Hepatic stellate cell (primary cell): ENCODE data around the gene SCRG1.

Source experiments
- DNase-seq: peaks from one replicate; pipeline ENCODE4 v3.0.0; 2011; ENCODE audit warnings: low spot score

SCRG1 gene

DNA sequence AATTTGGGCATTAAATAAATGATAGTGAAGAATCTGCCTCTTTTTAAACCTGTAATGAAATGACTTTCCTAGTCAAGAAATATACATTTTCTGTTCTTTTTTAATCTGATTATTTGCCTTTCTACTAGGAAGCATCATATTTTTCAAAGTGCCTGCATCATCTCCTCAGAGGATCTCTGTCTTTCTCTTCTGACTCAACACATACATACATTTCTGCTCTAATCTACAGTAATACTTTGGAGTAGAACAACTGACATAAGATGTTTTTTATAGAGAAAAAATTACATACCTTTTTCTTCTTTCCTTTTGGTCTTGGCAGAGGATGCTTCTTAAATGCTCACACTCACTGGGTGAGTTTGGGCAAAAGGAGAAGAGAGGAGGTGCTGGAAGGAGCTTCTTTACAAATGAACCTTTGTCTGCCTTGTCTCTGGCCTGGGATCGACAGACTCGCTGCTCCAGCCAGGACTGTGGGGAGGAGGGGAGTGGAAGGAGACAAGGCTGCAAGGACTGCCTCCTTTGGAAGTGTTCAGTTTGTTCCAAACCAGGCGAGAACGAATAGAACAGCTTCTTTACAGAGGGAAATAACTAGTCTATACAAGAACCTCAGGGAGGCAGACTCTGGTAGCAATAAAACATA lies at the start of gene SCRG1:
SCRG1 (minus strand) TSS at position 338 of the 637 bp plus-strand sequence. CDS start 7,702 bp downstream, outside the sequence.
- DNase-seq = no peak

DNA sequence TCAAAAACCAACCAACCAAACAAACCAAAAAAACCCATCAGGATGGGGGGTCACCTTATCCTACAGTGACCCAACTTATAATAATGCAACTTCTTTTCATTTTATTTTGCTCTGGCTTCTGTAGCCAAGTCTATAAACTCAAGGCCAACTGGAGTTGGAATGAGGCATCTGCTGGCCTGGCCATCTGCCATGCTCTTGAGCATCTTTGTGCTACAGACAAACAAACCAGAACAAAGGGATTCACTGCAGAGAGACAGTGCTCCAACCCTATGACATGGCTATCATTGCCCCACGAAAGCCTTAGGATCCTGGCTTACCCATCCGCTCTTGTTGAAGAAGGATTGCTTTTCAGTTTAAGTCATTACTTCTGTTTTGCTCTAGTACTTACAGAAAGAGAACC lies 49.2 kb upstream of the SCRG1 start:
- DNase-seq = no peak

DNA sequence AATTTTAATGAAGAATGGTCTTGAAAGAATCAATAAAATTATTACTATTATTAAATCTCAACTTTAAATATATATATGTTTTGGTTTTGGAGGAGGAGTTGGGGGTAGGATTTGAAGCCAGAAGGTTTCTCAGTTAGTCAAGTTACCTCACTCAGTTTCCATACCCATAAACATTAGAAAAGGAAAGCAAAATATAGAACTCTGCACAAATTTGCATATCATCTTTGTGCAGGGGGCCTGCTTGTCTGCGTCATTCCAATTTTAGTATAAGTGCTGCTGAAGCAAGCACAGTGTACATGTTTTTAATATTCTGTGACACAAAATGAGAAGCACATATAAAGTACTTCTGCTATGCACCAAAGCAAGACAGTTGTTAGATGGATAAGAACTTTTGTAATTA lies 47.5 kb upstream of the SCRG1 start:
- DNase-seq = no peak

DNA sequence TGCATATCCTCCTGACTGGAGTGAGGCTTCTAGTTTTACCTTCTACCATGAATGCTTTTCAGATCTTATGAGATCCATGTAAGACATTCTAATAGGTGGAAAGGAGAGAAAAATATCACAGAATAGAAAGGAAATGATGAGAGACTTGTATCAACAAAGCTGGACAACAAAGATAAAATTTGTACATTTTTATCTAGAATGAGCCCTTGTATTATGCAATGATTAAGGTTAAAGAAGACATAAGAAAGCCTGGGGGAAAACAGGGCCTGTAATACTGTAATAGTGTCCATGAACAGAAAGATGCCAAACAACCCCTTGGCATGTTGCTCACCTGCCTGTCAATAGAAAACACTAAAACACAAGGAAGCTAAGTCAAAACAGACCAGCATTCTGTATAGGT lies 44.2 kb upstream of the SCRG1 start:
- DNase-seq = no peak

DNA sequence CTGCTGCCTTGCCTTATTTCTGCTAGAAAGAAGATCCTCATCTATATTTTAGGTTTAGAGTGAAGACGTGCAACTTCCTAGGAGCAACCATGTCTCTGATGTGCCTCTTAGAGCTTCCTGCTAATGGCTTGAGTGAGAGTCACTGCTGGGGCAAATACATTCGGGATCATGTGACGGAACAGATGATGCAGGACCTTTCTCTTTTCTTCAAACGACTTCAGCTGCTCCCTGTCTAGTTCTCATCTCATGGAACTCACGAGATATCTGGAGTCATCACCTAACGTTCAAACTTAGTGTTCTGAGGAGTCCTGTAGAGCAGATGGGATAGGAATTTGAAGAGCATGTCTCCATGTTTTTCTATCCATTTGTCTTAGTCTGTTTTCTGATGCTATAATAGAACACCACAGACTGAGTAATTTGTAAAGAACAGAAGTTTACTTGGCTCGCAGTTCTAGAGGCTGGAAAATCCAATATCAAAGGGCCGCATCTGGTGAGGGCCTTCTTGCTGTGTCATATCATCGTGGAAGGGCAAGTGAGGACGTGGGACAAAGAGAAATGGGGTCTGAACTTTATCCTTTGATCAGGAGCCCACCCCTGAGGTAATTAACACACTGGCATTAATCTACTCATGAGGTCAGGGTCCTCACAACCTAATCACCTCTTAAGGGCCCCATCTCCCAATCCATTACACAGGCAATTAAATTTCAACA lies 43.5 kb upstream of the SCRG1 start:
- DNase-seq = no peak

DNA sequence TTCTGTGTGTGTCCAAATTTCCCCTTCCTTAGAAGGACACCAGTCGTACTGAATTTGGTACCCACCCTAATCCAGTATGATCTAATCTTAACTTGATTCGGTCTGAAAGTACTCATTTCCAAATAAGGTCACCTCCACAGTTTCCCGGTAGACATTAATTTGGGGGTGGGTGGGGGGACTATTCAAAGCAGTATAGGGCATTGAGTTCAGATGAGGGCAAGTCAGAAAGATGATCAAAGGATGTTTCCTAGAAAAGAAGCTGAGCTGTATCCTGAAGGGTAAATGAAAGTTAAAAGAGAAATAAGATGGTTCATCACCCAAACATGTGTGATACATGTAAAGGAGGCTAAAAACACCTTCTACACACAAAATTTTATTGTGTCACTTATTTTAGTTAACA lies 42.0 kb upstream of the SCRG1 start:
- no peak for DNase-seq

DNA sequence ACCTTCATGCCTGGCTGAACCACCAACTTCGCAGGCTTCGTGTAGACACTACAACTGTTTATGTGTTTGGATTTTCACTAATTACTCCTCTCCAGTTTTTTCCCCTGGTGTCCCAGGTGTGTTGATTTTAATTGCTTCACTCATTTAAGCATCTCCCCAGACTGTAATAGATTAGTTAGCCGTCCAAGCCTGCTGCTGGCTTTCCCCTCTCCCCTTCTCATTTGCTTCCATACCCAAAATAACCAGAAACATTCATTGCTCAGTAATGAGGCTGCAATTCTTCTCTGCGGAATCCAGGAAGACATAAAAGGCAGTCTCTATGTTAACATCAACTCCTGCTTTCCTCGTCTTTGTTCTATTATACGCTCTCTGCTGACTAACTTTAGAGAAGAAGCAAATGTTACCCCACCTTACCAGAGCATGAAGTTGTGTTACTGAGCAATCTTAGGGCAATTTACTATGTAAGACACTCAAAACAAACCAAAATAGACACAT lies 37.9 kb upstream of the SCRG1 start:
- no peak for DNase-seq

DNA sequence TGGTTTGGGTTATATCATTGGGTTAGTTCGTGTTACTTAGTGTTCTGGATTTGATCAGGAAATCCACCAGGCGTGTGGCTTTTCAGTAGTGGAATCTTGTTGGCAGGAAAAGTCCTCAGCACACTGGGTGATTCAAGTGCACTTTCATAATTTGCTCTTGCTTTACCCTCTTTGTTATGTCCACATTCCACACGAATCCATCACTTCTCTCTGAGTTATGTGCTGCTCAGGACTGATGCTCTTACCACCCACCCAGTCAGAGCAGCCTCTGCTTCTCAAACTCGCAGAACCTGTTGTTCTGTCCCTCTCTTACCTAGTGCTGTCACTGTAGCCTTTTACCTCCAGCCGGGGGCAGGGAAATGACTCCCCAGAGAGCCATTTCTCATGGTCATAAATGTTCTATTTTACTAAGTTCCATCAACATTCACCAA lies 37.2 kb upstream of the SCRG1 start:
- peak; percentile 51 for DNase-seq

DNA sequence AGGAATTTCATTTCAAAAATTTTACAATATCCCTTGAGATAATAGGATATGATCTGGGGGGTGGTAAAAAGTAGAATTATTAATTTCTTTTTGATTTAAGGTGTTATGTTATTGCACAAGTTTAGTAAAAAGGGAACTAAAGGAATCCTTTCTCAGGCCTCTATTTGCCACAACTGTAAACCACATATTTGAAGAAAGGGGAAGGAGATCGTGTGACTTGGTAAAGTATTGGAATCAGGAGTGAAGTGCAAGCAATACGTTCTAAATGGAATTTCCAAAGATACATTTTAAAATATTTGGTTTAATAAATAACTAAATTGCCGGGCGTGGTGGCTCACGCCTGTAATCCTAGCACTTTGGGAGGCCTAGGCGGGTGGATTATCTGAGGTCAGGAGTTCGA lies 35.3 kb upstream of the SCRG1 start:
- DNase-seq = no peak

DNA sequence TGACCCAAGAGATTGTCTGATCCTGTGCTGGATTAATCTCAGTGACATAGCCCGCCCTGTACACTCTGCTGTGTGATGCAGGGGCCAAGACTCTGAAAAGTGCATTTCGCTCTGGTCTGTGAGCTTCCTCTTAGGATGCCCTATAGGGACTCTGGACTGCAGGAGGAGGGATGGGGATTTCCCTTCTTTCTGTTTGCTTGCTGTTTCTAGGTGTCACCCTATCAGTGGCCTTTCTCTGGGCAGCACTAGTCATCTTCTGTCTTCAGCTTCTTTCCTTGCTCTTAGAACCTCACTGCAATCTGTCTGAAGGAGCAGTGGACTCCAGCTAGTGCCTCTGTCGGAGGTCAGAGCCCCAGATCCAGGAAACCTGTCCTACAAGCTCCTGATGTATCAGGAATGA lies 34.5 kb upstream of the SCRG1 start:
- DNase-seq = no peak

DNA sequence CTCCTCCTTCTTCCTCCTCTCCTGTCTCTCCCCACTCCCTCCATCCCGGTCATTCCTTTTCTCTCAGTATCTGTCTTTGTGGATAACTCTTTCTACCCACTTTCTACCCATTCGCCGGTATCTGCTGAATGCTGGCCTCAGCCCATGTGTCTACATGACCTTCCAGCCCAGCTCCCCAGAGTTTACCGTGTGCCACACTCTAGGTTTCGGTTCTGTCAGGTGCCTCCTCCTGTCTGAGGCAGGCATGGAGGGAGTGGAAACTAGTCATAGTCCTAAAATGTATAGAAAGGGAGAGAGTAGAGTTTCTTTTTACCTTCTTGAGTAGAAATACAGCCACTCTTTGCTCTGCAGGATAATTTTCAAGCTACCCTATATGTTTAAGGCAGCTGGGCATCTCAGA lies 33.5 kb upstream of the SCRG1 start:
- DNase-seq = no peak

DNA sequence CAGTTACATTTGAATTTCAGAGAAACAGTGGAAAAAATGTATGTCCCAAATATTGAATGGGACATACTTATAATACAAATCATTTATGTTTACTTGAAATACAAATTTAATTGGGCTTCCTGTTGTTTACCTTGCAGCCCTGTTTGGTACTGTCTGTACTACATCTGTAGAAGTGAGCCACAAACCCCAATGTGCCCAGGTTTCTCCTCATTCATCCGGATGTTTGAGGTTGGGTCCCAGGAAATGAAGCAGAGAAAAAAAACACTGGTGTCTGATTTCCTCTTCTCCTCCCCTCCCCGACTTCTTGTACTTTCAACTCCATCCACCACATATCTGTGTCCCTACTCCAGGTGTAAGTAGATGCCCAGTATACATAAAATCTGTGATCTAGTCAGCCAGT lies 27.1 kb upstream of the SCRG1 start:
- no peak for DNase-seq

DNA sequence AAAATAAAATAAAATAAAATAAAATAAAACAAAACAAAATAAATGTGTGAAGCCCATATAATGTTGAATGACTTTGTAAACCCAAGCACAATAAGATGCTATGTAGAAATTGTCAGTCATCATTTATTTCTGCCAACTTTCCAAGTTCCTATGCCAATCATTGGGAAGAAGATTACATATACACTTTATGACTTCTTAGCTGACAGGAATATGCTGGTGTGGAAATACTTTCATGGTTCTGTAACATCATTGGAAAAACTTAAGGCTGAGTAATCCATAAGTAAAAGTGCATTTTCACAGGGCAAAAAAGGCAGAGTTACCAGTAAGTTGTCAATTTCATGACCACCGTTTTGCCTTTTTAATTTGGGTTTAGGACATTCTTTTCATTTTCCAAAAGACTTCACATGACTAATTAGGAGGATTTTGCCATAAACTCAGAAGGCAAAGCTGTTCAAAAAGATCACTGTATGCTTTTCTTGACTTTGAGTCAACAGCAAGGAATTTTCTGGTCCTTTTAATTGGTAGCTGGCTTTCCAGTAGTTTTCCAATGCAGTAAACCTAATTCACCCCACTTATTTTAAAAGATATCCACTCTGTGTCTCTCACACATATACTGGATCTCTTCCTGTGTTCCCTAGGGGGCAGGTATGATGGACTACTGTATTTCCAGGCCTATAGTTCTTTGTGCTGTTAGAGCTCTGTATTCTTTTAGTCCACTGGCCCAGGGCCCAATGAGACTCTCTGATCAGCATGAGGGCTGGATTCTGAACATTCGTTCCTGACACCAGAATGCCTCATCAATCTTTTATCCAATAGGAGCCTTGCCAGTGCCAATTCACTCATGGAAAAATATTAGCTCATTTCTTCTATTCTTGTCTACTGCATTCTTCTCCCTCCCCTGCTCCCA lies 26.2 kb upstream of the SCRG1 start:
- peak; percentile 44 for DNase-seq

DNA sequence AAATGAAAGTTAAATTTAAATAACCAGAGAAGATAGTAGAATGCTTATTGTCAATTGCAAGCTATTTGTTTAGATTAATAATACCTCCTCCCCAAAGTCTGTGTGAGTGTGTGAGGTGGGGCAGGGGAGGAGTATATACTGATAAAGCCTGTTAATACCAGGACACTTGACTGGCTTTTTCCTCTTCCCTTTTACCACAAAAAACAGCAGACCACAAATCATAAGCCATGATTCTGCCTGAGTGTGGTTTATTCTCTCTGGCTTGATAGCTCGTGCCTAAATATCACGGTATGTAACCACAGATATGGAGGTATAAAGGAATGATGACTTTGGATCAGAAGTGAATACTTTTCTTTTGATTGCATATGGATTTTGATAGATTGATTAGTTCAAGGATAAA lies 21.9 kb upstream of the SCRG1 start:
- DNase-seq = no peak

DNA sequence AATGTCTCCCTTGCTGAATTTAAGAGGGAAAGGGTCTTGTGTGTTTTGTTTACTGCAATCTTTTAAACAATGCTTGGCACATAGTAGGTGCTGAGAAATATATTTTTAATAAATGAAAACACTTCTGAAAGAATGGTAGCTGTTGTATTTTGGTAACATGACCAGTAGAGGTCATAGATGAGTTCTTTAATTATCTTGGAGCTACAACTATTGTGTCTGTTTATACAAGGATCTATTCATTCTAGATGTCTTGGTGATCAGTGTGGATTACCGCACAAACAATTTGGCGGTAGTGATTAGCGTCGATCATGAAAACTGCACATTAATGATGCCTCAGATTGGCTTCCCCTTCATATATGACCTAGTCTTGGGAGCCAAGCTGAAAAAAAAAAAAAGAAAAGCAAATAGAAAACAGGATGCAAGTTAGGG lies 21.4 kb upstream of the SCRG1 start:
- no peak for DNase-seq

DNA sequence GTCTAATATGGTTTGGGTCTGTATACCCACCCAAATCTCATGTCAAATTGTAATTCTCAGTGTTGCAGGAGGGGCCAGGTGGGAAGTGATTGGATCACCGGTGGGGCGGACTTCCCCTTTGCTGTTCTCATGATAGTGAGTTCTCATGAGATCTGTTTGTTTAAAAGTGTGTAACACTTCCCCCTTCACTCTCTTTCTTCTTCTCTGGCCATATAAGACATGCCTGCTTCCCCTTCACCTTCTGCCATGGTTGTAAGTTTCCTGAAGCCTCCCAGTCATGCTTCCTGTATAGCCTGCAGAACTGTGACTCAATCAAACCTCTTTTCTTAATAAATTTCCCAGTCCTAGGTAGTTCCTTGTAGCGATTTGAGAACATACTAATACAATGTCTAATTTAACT lies 19.7 kb upstream of the SCRG1 start:
- DNase-seq = no peak

DNA sequence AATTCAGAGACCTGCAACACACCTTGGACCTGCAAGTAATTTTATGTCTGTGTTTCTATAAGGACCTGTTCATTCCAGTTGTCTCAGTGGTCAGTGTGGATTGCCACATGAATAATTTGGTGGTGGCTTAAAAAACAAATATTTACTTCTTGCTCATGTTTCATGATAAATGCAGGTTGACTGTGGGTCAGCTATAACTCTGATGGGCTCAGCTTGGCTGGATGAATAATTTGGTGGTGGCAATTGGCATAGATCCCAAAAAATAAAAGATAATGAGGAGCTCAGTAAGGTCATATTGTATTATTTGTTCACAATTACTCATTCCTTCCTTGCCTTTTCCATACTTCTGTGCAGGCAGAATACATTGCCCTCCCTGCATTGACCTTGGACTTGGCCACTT lies 18.9 kb upstream of the SCRG1 start:
- DNase-seq = no peak

DNA sequence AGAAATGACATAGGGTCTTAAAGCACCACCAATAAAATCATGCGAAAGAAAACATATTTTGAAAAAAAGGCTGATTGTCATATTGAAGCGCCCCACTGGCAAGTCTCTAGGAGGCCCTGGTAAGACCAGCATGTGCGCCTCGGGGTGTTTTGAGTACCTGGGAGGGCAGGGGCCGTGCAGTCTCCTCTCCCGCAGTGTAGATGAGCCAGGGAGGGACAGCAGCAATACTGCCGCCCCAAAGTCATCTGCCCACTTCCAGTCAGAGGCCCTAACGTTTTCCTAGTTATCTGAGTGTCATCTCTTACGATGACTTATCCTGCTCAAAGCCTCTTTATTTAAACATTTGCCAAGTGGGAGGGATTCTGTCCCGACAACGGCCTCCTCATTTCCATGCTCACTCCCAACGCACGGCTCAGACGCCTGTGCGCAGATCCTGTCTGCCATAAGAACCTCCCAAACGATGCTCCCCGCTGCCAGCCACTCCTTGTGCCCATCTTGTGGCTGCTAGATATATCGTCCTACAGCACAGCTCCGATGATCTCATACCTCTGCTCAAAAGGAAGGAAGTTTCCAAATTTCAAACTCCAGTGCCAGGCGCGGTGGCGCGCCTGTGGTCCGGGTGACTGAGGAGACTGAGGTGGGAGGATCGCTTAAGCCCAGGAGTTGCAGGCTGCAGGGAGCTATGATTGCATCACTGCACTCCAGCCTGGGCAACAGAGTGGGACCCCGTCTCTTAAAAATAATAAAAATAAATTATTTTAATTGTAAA lies 17.2 kb upstream of the SCRG1 start:
- no peak for DNase-seq

DNA sequence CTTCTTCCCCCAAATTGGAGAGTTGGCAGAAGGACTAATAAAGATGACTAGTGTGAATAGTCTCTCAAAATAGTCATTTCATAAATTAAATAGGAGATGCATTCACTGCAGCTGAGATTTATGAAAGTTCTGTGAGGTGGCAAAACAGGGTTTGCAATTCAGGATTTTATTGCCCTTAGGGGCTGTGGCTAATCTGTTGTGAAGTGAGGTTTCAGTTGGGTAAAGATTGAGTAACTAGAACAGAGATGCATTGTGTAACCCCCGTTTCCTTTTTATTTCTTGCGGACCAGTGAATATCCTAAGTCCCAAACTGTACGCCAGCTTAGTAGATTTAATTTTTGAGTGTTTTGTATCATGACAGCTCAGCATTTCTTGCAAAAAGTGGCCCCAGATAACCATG lies 16.2 kb upstream of the SCRG1 start:
- DNase-seq = no peak

DNA sequence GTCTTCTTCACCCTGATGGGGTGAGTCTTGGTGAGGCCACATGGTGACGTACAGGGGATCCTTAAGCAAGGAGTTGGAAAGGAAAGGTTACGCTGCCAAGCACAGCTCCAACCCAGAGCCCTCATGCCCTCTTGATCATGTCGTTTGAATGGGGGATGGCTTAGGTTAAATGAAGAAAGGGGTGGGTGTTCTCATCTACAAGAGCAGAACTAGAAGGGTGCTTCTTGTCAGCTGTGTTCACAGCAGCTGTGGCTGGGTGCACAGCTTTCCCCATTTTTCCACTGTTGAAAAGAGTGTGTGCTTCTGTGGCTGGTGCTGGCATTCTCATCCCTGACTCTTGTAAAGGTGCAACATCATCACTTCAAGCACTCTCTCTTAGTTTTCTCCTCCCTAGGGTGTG lies 15.5 kb upstream of the SCRG1 start:
- DNase-seq = no peak

DNA sequence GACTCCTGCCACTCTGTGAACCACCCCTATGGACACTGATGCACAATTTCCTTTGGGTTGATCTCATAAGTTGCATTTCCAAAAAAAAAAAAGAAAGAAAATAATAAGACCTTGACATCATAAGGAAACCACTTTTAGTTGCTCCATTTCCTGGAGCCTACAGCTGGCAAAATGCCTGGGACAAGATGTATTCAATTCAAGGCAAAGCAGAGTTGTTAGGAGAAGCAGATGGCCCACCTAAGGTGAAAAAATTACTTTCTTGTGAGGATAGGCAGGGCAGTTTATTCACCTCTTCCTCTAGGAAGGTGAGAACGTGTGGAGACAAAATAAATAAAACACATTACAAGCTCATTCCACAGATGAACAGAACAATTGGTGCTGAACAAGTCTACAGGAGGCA lies 14.1 kb upstream of the SCRG1 start:
- DNase-seq = no peak

DNA sequence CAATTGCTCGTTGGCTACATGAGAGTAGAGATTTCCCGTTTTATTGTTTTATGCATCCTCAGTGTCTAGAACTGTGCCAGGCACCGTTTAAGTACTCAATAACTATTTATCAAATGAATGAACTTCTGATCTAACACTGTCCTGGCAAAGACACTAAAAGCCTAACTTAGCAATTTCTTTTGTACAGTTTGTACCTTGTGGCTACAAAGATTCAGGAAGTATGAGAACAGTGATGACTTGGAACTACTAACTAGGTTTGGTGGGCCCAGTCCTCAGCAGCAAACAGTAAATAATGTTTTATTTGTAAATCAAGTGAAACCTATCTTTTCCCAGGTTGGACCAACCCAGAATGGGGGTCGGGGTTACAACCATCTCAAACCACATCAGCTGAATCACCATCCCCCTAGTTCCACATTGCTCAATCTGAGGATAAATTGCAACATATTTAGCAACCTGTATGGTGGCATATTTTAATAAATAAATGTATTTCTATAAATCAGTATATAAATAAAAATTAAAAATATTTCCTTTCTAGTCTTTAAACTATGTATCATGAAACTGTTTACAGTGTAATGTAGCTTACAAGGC lies 12.3 kb upstream of the SCRG1 start:
- DNase-seq = no peak
